NCI-H1930 (cell line): Measurements from ENCODE around the gene HES3.

ENCODE experiments used
- DNase-seq, 2 experiments: peaks; one replicate each; lab custom pipeline; 2025; lab: John Stamatoyannopoulos, UW

The HES3 gene

DNA sequence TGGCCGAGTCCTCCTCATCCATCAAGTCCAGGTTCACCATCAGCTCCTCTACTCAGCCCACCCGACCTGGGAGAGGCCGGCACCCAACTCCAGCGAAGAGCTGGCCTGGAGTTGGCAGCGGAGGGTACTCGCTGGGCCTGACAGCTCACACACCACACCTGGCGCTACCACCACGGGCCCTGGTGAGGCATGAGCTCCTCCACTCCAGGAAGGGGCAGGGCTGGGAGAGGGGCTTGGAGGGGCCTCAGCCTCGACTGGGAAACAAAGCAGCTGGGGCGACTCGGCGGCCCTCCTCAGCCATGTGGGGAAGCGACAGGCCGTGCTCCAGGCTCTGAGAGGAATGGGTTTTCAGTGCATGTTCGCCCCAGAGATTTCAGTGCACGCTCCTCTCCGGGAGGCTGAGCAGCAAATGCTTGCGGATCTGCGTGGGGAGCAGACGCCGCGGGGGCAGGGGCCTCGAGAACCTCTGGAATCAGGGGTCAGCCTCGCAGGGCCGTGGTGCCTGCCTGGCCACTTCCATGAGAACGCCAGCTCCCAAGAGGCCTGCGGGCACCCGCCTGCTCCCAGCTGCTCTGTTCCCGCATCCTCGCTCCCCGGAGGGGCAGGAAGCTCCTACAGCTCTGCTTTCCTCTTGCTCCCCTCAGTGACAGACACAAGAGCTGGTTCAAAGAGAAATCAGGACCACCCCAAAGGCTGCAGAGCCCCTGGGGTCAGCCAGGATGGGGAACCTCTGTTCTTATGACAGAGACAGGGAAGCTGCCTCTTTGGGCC is 35.8 kb downstream of the HES3 start:
- no peak for DNase-seq

DNA sequence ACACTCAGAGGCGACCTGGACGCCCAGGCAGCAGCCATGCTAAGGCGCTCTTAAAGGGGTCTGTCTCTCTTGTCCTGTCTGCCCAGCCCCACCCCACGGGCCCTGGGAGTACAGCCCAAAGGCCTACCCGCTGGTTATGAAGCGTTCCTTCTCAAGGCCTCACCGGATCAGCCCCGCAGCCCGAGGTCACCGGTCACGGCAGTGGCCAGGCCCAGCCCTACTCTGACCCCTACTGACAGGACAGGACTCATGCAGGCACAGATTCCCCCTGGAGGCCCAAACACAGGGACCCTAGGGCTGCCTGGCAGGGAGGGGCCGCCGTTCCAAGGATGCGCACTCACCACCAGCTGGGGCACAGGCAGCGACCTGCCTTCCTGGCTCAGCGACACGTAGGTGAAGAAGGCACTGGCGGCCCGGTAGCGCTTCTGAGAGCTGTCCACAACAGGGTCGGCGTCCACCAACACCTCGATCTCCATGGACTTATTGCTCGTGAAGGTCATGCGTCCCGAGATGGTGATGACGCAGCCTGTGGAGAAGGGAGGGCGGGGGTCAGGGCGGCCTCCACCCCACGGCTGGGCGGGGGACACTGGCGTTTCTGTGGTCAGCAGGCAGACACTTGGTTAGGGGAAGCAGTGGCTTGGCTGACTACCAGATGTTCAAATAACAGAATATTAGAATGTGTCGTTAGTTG is 36.9 kb downstream of the HES3 start:
- no peak for DNase-seq

DNA sequence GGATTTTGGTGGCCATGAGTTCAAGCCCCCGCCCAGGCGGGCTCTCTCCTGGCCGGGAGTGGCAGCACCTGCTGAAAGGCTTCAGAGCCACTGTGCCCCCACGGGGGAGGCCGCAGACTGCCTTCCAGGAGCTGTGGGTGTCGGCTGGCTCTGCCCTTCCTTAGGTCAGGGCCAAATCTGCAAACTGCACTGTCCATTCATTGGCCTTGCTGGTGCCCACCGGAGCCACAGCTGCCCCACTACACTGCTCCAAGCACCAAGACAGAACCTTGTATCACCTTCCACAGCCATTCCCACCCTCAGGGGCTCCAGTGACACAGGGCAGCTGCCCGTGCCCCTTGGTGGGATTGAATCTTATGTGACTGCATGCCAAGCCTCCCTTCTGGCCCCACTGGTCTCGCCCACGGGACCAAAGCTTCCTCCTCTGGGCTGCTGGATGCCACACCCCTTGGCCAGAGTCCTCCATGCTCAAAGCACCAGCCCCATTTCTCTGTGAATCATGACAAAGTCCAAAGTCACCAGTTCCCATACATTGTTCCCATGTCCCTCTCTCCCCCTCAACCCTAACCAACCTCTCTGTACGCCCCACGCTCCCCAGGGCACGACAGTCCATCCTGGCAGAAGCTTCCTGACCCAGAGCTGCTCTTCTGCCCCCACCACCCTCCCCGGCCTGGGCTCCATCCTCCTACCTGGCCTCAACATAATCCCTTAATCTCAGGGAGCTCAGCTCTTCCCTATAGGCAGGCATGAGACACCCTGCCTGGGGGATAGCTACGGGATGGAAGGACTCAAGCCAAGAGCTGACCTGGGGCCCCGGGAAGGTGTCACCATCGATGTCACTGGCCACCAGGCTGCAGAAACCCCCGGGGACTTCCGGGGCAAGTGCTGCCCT is 37.8 kb downstream of the HES3 start:
- no peak for DNase-seq

DNA sequence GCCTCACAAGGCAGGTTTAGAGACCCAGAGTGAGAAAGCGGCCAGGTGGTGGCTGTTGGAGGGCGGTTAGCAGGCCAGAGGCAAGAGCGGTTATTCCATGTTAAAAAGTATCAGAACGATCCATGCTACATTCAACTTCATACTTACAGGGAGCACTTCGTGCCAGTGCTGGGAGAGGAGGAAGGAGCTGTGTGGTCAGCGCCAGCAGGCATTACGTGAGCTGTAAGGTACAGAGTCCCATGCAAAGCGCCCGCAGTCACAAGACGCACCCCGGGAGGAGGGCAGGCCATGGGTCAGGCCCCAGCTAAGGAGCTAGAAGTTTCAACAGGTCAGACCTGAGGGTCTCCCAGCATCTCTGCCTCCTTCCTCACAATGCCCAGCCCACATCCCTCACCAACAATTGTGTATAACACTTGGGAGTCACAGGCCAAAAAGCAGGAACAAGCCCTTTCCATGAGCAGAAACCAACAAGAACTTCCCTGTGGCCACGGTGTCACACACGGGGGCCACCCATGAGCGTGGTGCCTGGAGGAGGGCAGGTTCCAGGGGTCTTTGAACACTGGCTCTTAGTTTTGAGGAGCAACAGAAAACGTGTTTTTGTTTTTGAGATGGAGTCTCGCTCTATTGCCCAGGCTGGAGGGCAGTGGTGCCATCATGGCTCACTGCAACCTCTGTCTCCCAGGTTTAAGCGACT is 38.7 kb downstream of the HES3 start:
- DNase-seq: no peak

DNA sequence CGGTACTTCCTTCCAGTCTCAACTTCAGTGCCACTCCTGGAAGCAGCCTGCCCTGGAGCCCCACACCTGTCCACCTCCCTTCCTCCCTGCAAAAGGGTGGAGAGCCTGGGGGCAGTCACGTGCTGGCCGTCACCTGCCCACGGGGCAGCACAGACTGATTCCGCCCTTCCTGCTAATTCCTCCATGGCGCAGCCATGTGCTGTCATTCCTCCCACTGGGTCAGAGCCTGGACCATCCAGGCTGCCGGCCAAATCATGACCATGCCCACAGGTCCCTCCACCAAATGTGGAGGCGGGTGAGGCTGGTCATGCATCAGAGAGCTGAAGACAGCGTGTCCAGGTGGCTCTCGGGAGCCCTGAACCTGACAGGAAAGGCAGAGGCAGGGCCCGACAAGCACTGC is 41.4 kb downstream of the HES3 start:
- DNase-seq: no peak

DNA sequence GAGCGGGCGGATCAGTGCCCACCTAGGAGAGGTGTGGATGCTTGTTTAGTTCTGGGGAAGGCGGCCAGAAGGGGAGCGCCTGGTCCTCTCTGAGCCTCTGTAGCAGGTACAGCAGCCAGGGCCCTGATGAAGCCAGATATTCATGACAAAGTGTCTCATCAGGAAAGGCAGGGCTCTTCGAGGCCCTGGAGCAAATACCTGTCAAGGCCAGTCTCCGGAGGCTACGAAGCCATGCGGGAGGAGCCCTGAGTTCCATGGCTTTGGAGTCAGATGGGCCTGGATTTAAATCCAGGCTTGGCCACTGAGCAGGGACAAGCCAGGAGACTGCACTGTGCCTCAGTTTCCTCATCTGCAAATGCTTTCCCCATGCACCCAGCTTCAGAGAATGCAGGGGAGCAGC is 42.3 kb downstream of the HES3 start:
- no peak for DNase-seq

DNA sequence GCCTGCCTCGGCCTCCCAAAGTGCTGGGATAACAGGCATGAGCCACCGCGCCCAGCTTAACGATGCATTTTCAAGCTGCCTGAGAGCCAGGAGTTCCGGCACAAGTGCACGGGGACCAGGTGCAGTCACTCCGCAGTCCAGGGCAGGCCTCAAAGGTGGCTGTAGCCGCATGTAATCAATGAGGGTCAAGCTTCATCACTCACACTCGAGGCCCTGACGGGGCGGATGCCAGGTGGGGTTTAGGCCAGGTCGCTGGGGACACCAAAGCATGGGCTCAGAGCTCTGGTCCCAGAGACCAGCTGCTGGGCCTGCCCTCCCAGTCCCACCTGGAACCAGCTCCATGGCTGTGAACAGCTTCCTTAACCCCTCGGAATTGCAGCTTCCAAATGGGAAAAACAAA is 43.0 kb downstream of the HES3 start:
- no peak for DNase-seq

DNA sequence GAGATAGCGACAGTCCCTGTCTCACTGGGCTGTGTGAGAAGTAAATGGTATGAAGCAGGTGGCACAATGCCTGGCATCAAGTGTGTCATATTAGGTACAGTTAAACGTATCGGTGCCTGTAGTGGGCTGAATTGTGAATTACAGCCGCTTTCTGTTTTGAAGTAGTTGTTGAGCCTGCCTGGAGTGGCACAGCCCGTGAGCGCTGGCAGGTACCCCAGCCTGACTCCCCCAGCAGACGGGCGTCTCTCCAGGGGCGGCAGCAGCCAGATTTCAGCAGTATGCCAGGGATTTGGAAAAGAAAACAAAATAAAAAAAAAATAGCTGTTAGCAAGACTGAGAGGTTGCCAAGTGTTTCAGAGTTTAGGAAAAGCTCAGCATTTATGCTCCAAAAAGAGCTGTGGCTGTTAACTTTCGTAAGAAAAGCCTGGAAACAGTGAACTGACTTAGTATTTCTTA is 43.5 kb downstream of the HES3 start:
- no peak for DNase-seq

DNA sequence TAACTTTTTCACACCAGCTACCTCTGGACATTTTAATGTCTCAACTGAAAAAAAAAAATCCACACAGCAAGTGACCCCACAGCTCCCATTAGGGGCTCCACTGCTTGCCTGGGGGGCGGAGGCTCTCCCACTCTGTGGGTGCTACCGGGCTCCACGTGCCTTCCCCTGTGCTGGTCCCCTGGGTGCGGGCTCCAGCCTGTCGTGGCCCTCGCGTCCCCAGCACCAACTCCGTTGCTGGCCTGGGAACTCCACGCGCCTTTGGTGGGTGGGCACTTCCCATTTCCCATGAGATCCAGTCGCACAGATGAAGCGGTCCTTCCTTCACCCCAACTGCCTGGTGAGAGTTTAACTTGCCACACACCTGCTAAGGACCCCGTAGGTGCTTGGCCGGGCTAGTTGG is 44.0 kb downstream of the HES3 start:
- DNase-seq: no peak

DNA sequence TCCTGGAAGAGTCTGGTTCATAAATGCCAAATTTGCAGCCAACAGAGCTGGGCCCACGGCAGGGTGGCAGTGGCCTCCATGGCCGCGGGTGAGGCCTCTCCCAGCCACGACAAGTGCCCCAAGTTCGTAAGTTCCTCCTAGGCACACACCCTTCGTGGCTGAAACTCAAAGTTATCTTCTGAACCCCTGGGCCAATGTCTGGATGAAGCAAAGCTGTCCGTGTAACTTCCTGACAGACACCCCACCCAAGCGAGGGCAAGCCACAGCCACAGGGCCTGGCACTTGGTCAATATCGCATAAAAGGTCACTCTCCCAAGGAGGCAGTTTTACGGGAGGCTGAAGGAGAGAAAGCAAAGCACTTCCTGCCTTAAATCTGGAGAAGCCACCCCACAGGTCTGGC is 44.7 kb downstream of the HES3 start:
- no peak for DNase-seq

DNA sequence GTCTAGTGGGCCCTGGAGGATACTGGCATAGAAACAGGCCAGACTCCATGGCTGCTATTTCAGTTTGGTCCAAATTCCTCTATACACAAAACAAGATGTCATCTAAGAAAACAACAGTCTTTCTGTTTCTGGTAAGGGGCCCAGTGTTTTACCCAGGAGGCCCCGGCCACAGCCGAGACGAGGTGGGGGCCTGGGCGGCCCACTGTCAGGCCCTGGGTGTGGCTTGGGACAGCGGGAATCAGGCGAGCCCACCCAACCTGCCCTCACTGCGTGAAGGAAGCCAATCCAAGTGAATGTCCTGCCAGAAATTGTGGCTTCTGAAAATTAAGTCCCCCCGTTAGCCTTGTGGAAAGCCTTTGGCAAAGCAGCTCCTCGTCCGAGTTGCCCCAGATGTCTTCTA is 48.1 kb downstream of the HES3 start:
- no peak for DNase-seq

DNA sequence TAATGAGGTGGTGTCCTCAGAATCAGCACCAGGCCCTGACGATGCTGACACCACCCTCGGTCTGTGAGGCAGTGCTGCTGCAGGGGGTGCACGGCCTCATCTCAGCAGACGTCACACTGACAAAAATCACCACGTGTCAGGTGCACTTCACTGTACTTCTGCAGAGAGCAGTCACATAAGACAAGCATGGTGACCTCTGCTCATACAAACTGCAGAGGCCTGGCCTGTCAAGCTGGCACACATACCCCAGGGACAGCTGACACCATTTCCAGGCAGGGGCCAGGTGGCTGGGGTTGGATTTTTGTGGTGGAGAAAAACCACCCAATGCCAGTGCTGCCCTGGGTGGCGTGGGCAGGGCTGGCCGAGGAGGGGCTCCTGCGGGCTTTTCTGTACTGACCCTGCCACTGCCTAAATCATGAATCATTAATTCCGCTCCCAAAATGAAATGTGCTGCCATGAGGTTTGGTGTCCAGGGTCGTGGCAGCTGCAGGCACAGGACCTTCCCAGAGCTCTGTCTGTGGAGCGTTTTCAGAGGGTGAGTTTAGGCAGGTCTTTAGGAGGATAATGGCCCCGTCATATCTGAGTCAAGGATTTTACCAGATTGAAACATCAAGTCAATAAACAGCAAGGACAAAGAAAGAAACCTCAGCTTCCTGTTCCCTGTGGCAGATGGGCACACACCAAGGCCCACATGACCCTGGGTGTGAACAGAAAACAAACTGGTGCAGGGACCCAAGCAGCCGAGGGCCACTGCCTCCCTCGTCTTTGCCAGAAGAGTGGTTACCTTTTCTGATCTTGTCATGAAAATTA is 50.3 kb downstream of the HES3 start:
- DNase-seq: no peak

DNA sequence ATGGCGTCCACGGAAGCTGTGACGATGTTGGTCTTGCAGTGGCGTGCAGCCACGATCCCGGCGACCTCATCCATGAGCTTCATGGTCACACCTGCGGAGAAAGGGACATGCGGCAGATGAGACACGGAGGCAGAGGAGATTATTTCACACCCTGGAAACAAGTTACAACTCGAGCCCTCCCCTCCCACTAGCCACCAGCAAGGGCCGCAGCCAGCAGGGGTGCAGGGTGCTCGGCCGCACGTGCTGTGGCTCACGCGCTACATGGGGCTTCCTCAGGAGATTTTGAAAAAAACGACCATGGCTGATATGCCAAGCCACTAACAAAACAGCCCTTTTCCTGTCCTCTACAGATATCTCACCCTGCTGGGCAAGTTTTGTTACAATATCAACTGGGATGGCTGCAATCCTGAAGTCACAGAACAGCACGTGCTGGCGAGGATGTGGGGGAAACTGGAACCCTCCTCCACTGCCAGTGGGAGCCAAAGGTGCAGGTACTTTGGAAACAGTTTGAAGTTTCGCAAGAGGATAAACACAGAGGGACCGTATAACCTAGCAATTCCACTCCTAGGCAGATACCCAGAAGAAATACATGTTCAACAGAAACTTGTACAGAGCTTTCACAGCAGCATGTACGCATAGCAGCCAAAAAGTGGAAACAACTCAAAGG is 51.0 kb downstream of the HES3 start:
- no peak for DNase-seq
